NCI-H2081 treated with DMSO at 0.1 percent for 48 hours (cell line): Measurements from ENCODE around the gene DPP7.

ENCODE experiments used
- DNase-seq: peaks from one replicate; lab custom pipeline; 2025; lab: John Stamatoyannopoulos, UW

Gene DPP7

GRCh38 chr9:137088121-137088520, 26.4 kb downstream of the DPP7 start:
- no peak for DNase-seq

- no peak for DNase-seq
Measured at GRCh38 chr9:137087409-137087925, 27.1 kb downstream of the DPP7 start.

GRCh38 chr9:137086531-137087408, 27.8 kb downstream of the DPP7 start, which contains the start of gene MAN1B1:
MAN1B1 (plus strand) TSS chr9:137086985; CDS start chr9:137087000, 15 bp downstream.
- peak; percentile 94 for DNase-seq

- no peak for DNase-seq
Measured at GRCh38 chr9:137085920-137086530, 28.5 kb downstream of the DPP7 start.

- no peak for DNase-seq
Measured at GRCh38 chr9:137084526-137084925, 30.0 kb downstream of the DPP7 start.

- no peak for DNase-seq
Measured at GRCh38 chr9:137083394-137084004, 31.0 kb downstream of the DPP7 start.

- no peak for DNase-seq
Measured at GRCh38 chr9:137082925-137083290, 31.6 kb downstream of the DPP7 start.

GRCh38 chr9:137082222-137082924, 32.2 kb downstream of the DPP7 start:
- no peak for DNase-seq

GRCh38 chr9:137080260-137081122, 34.0 kb downstream of the DPP7 start:
- DNase-seq, result no peak

- no peak for DNase-seq
Measured at GRCh38 chr9:137079401-137079787, 35.1 kb downstream of the DPP7 start.

GRCh38 chr9:137078701-137079400, 35.7 kb downstream of the DPP7 start:
- DNase-seq, result no peak

GRCh38 chr9:137077758-137078693, 36.5 kb downstream of the DPP7 start:
- DNase-seq, result no peak

GRCh38 chr9:137077010-137077747, 37.4 kb downstream of the DPP7 start, which contains the start of gene UAP1L1:
UAP1L1 (plus strand) TSS chr9:137077517; CDS start chr9:137077533, 16 bp downstream.
- DNase-seq, result no peak

- DNase-seq, result no peak
Measured at GRCh38 chr9:137076636-137077009, 37.9 kb downstream of the DPP7 start.

- no peak for DNase-seq
Measured at GRCh38 chr9:137075275-137075775, 39.2 kb downstream of the DPP7 start.

- no peak for DNase-seq
Measured at GRCh38 chr9:137074657-137075274, 39.8 kb downstream of the DPP7 start.

- no peak for DNase-seq
Measured at GRCh38 chr9:137073992-137074399, 40.5 kb downstream of the DPP7 start.

- no peak for DNase-seq
Measured at GRCh38 chr9:137071282-137071681, 43.3 kb downstream of the DPP7 start.
